HG03108 (cell line): ENCODE results near the gene AHNAK.
"Not testable (repeated sequence)": the region's sequence is repeated elsewhere in the genome, so short reads cannot be mapped to it uniquely, and the experiment has no call there.

Experiments used
- ATAC-seq: cut with Tn5 transposase; IDR thresholded peaks from one replicate; pipeline ENCODE4 v1.9.1; 2021; ENCODE audit warnings: moderate library complexity; ENCODE audit not compliant: unreplicated experiment

Gene AHNAK

DNA sequence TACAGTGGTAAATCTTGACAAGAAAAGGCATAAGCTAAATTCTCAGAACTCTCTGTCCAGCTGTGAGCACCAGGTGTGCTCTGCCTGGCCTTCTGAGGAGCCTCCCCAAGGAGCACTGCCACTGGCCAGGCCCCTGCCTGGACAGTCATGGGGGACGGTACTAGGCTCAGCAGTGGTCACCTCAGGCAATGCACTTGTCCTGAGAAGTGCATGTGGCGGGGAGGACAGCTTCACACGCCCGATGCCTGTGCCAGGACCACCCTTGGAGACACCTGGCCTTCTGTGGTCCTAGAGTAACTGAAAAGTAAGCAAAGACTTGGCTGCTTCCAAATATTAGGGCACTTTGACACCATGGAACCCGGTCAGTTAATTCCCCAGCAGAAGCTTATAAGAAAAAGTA, 156.4 kb downstream of the AHNAK start:
- no peak for ATAC-seq

DNA sequence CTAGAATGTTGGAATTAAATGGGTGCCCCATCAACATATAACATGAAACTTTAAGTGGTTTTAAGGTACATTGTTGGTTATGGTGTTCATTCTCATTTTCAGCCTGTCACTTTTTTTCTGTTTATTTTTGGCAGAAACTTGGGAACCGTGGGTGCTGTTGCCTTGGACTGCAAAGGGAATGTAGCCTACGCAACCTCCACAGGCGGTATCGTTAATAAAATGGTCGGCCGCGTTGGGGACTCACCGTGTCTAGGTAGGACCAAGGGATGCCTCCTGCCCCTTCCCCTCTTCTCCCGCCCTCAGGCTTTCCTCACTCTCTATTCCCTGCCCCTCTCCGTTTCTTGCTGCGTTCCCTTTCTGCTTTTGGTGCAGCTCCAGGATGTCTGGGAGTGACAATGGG, 157.6 kb downstream of the AHNAK start:
- ATAC-seq: no peak

DNA sequence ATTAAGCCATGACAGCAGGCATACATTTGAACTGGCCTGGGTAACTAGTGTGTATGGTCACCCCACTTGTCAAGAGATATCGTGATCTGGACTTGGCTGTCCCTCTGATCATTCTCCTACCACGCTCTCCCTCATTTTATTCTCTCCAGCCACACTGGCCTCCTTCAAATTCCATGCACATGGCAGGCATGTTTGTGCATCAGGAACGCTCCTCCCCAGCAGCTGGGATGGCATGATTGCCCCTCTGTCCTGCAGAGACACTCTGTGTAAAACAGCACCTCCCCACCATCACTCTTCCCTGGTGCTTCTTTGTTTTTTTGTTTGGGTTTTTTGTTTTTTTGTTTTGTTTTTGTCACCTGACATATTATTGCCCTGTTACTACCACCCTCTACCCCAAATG, 159.2 kb downstream of the AHNAK start:
- no peak for ATAC-seq

DNA sequence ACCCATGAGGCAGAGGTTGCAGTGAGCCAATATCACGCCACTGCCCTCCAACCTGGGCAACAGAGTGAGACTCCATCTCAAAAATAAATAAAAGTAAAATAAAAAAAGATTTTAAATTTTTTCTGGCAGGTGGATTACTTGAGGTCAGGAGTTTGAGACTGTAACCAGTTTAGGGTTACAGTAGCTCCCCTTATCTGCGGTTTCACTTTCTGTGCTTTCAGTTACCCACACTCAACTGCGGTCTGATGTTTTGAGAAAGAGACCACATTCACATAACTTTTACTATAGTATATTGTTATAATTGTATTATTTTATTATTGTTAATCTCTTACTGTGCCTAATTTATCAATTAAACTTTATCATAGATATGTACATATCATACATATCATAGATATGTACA, 160.5 kb downstream of the AHNAK start:
- not testable (repeated sequence) for ATAC-seq

DNA sequence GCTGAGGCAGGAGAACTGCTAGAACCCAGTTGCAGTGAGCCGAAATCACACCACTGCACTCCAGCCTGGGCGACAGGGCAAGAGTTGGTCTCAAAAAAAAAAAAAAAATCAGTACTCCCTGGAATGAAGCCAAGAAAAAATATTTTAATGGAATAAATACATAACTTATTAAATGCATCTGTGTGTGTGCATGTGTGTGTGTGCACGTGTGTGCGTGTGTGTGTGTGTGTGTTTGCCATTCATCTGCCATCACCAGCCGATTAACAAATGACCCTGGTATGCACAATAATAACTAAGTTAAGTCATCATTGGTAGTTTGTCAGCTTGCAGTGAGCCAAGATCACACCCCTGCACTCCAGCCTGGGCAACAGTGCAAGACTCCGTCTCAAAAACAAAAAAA, 162.8 kb downstream of the AHNAK start:
- ATAC-seq: no peak
